Hematopoietic multipotent progenitor cell treated with erythropoietin and hydrocortisone succinate and interleukin-3 and kit ligand, for 8 days (in vitro differentiated cells): ENCODE data around the gene KRTAP12-2.
A peak's percentile ranks its signal among the peaks of the same experiment; 100 is the strongest.
"Not testable (repeated sequence)": the region's sequence is repeated elsewhere in the genome, so short reads cannot be mapped to it uniquely, and the experiment has no call there.

Experiments used
- DNase-seq: peaks from one replicate; pipeline ENCODE4 v3.0.0-alpha.2; 2015

Gene KRTAP12-2

DNA sequence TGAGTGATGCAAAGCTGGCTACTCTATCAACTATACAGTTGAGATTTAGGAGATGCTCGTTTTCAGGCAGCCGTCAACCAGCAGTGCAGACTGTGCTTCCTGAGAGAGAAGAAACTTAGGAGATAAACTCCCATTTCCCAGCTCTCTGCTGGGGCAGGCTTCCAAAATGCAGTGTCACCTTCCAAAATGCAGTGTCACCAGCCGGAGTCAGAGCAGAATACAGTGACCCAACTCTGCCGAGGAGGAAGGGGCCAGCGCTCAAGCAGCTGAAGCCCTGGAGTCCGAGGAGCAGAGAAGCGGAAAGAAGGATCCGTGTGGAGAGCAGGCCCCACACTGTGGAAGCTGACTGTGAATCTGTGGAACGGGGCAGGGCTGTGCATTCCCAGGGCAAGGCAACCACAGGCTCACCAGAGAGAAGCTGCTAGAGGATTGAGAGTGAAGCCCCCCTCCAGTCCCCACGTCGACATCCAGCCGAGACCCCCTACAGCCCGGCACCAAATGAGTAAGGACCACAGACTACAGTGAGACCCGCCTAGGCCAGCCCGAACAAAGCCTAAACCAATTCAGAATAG lies 15.9 kb upstream of the KRTAP12-2 start:
- DNase-seq = no peak

DNA sequence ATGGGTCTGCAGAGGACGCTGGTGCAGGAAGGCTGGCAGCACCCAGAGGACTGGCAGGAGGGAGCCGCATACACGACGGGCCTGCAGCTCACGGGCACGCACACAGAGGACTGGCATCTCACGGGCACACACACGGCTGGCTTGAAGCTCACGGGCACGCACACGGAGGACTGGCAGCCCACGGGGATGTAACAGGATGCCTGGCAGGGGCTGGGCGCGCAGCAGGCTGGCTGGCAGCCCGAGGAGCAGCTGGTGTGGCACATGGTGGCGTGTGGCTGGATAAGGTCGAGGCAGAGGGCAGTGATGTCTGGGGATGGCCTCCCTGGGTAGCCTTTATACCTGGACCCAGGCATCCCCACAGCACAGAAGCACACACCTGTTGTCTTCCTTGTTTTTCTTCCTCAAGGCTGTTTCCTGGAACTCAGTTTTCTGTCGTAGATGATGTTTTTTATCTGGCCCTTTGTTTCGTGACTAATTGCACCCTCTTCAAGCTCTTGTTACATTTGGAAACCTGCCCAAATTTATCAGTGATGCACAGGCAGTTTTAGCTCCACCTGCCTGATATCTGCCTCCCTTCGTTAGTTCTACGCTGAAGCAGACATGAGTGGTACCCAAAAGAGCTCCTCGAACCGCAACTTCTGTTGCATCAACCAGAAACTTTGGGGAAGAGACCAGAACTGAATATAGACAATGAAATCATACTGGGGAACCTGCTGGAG lies 15.3 kb upstream of the KRTAP12-2 start, which contains the start of gene KRTAP12-1:
Gene KRTAP12-1 (minus strand): TSS at position 303 of the 719 bp plus-strand sequence. CDS start 40 bp downstream, at position 263.
- DNase-seq = peak; percentile 17

GRCh38 chr21:44681152-44681551 lies 14.4 kb upstream of the KRTAP12-2 start:
- DNase-seq = no peak

GRCh38 chr21:44677881-44678280 lies 11.2 kb upstream of the KRTAP12-2 start:
- no peak for DNase-seq

DNA sequence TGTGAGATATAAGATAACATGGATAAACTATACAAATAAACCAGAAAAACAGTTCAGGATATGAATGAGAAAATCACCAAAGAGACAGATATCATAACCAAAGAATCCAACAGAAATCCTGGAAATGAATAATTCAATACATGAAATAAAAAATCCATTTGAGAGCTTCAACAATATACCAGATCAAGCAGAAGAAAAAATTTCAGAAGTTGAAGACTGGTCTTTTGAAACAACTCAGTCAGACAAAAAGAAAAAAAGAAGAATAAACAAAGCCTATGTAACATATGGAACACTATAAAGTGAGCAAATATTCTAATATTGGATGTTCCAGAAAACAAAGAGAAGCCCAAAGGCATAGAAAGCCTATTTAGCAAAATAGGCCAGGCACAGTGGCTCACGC lies 5.2 kb upstream of the KRTAP12-2 start:
- DNase-seq = no peak

GRCh38 chr21:44670642-44671432 lies 4.1 kb upstream of the KRTAP12-2 start:
- no peak for DNase-seq

DNA sequence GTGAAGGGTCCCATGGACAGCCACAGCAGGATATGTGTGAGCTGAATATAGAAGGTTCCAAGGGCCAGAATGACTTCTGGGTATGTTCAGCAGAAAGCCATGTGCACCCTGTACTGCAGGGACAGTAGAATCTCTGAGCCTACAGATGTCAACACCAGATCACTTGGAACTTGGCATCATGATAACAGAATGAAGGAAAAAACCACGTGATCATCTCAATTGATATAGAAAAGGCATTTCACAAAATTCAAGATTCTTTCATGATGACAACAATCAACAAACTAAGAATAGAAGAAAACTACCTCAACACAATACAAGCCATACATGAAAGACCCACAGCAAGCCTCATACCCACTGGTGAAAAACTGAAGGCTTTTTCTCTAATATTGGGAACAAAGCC lies 885 bp upstream of the KRTAP12-2 start:
- DNase-seq = no peak

- DNase-seq = no peak
These were observed 2.0 kb downstream of the KRTAP12-2 start for GRCh38 chr21:44664691-44665090.

DNA sequence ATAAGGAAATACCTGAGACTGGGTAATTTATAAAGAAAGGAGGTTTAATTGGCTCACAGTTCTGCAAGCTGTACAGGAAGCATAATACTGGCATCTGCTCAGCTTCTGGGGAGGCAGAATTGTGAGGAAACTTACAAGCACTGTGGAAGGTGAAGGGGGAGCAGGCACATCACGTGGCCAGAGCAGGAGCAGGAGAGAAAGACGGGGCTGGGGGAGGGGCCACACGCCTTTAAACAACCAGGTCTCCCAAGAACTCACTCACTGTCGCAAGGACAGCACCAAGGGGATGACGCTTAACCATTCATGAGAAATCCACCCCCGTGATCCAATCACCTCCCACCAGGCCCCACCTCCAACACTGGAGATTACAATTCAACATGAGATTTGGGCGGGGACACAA lies 5.2 kb downstream of the KRTAP12-2 start:
- DNase-seq = not testable (repeated sequence)

DNA sequence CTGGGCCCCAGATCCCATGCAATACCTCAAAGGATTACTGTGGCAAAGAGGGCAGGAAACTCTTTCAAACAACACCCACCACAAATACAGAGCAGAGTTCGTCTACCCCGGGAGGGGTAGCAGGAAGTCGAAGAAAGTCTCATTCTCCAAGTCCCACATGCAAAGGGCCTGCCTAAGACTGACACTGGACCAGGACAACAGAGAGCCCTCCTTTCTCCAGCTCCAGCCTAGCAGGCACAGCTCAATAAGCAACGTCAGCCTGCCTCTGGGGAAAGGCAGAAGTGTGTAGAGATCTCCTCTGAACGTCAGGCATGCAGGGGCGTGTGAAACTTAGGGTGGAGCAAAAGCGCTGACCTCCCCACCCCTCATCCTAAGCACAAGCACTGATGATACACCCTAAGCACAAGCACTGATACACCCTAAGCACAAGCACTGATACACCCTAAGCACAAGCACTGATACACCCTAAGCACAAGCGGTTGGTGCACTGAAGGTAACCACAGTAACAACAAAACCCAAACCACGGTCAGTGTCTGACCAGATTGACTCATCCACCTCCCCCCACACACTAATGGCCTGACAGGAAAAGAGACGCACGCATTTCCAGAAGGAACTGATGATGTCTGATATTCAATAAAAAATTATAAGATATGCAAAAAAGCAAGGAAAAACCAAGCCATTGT lies 7.7 kb downstream of the KRTAP12-2 start:
- no peak for DNase-seq

- no peak for DNase-seq
These were observed 8.2 kb downstream of the KRTAP12-2 start for GRCh38 chr21:44658541-44658910.

DNA sequence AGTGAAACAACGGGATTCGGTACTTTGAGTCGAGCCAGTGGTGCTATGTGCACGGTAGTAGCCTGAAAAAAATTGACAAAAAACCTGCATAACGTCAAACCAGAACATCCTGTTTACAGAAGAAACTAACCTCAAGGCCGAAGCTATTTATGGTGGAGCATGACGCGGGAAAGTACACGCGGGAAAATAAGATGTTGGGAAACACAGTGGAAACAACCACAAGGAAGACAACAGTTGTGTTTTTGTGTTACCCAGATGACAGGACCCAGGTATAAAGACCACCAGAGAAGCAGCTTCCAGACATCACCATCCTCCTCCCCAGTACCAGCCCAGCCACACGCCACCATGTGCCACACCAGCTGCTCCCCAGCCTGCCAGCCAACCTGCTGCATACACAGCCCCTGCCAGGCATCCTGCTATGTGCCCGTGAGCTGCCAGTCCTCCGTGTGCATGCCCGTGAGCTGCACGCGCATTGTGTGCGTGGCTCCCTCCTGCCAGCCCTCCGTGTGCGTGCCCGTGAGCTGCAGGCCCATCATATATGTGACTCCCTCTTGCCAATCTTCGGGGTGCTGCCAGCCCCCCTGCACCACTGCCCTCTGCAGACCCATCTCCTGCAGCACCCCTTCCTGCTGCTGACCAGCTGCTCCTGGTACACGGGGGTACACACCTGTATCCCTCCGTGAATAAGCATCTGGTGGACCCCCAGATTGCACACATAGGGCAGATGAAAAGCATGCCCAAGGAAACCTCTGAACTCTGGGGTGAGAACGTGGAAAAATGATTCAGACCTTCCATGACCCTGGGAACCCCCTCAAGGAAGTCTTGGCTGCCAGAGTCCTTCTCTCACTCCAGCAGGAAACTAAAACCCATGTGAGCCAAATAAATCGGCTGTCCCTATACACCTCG lies 8.8 kb downstream of the KRTAP12-2 start, which contains the start of gene KRTAP12-3:
Gene KRTAP12-3 (plus strand): TSS at position 298 of the 906 bp plus-strand sequence. CDS start 48 bp downstream, at position 346.
- DNase-seq = no peak

DNA sequence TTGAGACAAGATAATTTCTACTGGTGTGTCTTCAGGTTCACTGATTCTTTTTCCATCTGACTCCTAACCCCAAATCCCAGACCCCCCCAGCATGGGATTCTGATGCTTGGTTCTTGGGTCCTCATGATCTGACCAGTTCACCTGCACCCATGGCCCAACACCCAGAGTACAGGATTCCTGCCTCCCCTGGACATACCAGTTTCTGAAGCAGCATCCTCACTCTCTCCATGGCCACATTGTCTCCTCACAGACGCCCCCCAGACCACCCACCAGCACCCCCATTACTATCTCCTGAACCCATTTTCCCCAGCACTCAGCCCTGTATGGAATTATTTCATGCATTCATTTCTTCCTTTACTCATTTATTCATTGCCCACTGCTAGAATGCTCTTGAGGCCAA lies 9.9 kb downstream of the KRTAP12-2 start:
- no peak for DNase-seq

GRCh38 chr21:44654576-44655175 lies 12.1 kb downstream of the KRTAP12-2 start, which contains the start of gene KRTAP12-4:
Gene KRTAP12-4 (minus strand): TSS chr21:44654659. CDS start chr21:44654614, 45 bp downstream.
- no peak for DNase-seq

DNA sequence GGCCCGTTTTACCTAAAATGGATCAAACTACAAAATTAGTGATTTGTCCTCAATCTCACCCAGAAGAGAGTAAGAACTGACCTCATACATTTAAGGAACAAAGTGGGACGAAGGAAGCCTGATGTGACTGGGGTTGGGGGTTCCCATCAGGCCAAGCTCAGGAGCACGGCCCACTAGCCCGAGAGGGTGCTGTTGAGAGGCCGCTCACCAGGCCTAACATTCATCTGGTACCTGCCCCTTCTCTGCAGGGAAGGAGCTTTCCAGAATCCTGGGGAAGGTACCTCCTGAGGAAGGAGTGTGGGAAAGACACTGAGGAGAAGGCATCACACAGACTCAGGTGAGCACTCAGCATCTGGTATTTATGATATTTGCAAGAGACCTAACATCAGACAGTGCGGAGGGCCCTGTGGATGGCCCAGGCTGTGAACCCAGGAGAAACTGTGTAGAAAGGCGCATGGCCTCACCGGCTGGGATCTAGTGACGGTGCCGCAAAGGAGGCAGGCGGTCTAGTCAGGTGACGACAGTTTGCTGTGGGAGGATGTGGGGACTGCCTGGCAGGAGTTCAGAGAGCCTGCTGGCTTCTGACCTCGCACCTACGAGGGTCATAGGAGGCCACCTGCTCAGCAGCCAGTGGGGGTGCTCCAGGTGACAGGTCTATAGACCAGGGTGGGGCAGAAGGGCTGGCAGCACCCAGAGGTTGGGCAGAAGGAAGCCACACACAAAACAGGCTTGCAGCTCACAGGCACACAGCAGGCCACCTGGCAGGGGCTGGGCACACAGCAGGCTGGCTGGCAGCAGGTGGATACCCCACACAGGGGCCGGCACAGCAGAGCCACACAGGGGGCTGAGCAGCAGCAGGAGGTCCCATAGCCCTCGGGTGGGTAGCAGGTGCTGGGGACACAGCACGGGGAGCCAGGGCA lies 12.8 kb downstream of the KRTAP12-2 start:
- DNase-seq = no peak

- no peak for DNase-seq
These were observed 13.6 kb downstream of the KRTAP12-2 start for GRCh38 chr21:44653123-44653522.

- DNase-seq = no peak
These were observed 15.6 kb downstream of the KRTAP12-2 start for GRCh38 chr21:44650973-44651675.

DNA sequence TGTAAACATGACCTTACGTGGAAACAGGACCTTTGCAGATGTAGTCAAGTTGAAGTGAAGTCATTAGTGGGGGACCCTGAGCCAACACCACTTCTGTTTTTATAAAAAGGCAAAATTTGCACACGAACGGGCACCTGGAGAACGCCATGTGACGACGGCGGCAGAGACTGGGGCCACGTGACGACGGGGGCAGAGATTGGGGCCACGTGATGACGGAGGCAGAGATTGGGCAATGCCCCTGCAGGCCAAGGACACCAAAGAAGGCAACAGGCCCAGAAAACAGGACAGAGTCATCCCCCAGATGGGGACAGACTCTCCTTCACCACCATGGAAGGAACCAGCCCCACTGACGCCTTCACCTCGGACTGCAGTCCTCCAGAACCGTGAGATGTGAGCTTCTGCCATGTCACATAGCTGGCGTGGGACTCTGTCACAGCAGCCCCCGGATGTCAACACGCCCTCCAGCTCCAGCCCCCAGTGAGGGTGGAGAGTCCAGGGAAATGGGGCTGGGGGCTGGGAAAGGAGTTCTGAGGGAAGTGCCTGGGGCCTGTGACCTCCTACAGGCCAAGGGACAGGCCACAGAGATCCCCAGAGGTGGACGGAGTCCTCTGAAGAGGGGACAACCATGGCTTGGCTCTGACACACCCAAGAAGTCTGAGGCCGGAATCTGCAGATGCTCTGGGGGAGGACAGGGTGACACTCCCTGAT lies 16.3 kb downstream of the KRTAP12-2 start:
- DNase-seq = no peak

- no peak for DNase-seq
These were observed 17.1 kb downstream of the KRTAP12-2 start for GRCh38 chr21:44649521-44650100.
